ENCODE data around the gene IFT122.
A peak's percentile ranks its signal among the peaks of the same experiment; 100 is the strongest.

IFT122 gene

DNA sequence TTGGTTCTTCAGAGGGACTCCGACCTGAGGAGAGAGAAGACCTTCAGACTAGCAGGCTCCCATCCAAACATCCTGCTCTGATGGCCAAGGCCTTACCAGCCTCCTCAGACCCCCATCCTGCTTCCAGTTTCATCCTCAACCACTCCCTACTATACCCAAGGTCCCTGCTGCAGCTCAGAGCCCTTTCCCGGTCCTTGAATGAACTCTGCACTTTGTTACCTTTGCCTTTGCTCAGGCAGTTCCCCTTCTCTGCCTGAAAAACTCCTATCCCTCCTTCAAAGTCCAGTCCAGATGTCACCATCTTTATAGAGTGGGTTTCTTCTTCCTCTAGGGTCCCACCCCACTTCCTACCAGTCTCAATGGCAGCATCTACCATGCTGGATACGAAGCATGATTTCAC is 24.6 kb upstream of the IFT122 start:
- no peak for DNase-seq

DNA sequence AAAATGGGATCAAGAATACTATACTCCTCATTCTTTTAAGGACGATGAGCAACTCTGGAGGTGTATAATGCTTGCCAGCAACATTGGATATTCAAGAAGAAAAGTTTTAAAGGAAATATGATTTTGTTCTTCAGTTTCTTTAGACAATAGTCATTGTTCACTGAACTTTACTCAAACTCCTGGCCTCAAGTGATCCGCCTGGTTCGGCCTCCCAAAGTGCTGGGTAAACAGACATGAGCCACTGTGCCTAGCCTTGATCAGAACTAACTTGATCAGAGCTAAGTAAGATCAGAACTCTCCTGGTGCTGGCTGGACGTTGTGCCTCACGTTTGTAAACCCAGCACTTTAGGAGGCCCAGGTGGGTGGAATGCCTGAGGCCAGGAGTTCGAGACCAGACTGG is 24.2 kb upstream of the IFT122 start:
- DNase-seq = no peak

DNA sequence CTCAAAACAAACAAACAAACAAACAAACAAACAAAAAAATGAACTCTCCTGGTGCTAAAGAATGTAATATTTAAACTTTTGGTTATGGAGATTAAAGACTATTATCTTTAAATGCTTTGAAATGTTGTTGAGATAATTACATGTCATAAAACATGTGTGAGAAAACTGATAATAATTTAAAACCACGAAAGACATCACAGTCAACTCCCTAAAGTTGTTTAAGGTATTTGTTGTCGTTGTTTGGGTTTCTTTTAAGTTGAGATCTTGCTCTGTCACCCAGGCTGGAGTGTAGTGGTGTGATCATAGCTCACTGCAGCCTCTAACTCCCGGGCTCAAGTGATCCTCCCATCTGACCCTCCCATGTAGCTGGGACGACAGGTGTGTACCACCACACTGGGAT is 23.6 kb upstream of the IFT122 start:
- DNase-seq = no peak

DNA sequence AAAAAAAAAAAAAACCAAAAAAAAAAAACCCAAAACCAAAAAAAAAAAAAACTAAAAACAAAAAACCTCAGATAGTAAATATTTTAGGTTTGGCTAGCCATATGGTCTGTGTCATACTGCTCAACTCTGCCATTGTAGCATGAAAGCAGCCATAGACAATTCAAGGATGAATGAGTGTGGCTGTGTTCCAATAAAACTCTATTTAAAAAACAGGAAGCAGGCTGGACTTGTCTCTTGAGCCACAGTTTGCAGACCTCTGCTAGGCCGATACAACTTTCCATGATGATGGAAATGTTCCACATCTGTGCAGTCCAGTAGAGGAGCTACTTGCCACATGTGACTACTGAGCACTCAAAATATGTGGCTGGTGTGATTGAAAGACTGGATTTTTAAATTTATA is 22.7 kb upstream of the IFT122 start:
- no peak for DNase-seq

DNA sequence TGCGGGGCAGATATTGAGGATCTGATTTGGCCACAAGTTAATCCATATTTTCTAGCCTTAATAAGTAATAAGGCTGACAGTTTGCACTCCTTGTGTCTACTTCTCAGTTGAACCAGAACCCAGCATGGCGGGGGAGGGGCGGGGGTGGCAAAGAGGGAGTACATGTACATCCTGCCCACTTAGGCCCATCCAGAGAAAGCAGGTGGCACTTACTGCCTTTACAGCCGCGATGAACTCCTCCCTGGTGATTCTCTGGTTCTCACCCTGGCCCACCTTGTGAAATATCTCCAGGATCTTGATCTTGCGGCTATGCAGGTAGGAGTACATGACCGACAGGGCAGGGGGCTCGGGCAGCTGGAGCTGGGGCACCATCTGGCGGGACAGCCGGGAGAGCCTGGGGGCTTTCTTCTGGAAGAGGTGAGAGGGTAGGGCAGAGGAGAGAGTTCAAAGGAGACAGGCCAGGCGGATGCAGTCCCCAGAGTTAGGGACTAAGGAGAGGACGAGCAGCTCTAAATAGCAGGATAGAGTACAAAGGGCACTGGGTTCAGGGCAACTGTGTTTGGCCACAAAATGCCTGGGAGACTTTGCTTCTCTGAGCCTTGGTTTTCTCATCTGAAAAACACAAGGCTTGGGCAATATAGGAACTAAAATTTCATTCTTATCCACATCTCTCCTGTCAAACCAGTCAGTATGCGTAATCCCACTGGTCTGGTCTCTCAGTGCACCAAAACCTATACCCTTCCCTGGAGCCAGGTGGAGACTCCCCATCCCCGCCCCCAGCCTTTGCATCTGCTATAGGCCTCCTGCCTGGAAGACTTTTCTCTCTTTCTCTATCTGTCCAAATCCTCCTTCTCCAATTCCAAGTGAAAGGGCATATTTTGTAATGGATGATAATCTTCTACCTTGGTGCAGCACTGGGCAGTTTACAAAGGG is 21.7 kb upstream of the IFT122 start:
- DNase-seq = no peak

DNA sequence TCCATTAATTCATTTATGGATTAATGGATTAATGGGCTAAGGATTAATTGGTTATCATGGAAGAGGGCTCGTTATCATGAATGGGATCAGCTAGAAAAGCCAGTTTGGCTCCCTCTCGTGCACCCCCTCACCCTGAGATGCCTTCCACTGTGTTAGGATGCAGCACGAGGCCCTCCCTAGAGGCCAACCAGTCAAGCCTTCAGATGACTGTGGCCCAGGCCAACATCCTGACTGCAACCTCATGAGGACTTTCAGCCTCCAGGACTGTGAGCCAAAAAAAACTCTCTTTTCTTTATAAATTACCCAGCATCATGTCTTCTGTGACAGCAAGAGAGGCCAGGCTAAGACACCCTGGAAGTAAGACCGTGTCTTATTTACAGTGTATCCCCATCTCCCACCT is 20.5 kb upstream of the IFT122 start:
- DNase-seq = no peak

DNA sequence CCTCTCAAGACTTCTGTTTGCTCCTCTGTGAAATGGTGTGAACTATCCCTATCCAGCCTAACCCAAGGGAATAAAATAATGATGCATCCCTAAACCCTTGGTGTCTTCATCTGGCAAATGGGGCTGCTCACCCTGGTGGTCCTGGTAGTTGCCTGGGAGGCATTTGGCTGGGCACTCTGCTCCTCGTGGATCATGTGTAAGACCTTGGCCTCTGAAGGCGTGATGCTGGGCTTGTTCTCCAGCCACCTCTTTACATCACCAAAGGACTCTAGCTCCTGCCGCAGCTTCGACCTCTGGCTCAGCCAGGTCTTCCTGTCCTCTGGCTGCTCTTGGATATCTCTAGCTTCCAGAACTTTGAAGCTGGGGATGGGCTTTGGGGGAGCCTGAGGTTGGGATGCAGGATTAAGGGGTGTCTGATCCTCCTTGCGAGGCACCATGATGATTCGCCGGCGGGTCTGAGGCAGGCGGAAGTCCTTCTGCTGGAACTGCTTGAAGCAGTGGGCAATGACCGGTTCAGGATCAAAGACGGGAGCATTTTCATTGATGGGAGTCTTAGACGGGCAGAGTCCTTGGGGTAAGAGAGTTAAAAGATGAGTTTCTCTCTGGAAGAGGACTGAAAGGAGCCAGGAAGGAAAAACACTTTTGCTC is 18.7 kb upstream of the IFT122 start:
- no peak for DNase-seq

DNA sequence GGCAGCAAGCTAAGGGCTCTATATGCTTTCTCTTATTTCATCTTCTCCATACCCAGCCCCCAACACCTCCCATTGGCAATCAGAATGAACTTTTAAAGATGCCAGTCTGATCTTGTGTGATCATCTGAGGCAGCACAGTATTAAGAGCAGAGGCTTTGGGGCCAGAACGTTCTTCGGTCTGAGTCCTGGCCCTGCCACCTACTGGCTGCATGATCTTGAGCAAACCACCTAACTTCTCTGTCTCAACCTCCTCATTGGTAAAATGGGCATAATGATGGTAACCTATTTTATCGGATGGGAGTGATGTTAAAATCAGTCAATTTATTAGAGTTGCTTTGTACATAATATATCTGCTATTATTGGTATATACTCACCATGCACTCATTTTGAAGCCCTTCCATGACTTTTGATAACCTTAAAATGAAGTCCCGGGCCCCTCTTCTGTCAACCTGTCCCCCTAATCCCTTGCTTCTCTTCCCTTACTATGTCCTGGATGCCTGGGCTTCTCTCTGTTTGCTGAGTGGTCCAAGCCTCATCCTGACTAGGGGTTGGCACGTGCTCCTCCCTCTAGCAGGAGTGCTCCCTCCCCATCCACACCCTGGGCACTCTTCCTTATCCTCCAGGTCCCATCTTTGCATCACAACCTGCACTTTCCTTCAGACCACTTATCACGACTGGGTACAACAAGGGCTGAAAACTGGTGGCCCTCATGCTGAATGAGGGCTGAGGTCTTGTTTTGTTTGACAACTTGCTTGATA is 17.9 kb upstream of the IFT122 start:
- DNase-seq = no peak

DNA sequence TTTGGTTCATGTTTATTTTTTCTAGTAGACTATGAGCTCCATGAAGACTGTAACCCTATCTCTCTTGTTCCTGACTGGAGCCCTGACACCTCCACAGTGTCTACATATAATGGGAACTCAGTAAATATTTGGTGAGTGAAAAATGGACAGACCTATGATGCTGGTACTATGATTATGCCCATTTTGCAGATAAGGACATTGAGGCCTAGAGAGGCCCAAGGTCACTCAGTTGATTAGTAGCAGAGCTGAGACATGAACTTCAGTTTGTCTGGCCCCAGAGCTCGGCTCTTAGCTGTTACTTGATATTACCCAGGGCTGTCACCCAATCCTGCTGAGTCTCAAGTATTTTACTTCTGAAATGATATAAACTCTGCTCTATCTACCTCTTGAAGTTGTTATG is 17.1 kb upstream of the IFT122 start:
- DNase-seq = no peak

DNA sequence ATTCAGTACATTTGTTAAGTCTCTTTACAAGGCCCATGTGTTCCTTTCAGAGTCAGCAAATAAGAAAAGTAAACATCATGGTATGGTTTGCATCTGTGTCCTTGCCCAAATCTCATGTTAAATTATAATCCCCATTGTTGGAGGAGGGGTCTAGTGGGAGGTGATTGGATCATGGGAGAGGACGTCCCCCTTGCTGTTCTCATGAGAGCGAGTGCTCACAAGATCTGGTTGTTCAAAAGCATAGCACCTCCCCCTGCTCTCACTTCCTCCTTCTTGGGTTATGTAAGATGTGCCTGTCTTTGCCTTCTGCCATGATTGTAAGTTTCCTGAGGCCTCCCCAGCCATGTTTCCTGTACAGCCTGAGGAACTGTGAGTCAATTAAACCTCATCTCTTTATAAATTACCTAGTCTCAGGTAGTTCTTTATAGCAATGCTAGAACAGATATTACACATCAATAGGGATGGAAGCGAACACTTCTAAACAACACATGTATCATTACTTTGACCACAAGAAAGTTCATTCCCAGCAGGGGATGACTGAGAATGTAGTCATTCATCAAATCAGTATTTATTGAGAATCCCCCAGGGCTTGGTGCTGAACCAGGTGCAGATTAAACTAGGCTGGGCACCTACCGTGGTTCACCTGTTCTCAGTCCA is 15.7 kb upstream of the IFT122 start:
- DNase-seq = no peak

DNA sequence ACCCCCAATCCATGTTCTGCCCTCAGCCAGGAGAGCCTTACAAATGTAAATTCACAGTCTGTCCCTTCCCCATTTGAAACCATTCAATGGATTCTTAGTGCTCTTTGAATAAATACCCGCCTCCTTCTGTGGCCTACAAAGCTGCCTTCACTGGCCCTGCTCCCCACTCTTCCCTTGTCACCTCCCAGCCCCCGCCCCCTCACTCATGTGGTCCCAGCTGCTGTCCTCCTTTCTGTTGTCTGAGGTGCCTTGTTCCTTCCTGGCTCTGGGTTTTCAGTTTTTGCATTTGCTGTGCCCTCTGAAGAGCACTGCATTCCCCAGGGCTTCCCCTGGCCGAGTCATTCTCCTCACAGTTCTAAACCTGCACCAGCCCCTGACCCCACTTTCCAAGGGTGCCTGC is 14.8 kb upstream of the IFT122 start:
- no peak for DNase-seq

DNA sequence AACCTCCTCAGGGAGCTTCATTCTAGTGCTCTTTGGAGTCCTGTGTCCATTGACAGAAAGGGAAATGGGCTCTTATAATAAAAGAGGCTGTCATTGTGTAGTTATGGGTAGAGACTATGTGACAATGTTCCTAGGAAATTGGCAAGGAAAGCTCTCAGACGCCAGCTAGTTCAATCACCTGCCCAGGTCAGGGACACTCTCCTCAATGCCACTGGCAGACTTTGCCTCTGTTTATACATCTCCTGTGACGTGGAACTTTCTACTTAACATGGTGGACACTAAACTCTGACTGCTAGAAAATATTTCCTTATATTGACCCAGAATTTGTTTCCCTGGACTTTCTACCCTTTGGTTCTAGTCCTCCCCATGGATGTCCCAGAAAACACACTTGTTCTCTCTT is 14.4 kb upstream of the IFT122 start:
- DNase-seq = no peak

DNA sequence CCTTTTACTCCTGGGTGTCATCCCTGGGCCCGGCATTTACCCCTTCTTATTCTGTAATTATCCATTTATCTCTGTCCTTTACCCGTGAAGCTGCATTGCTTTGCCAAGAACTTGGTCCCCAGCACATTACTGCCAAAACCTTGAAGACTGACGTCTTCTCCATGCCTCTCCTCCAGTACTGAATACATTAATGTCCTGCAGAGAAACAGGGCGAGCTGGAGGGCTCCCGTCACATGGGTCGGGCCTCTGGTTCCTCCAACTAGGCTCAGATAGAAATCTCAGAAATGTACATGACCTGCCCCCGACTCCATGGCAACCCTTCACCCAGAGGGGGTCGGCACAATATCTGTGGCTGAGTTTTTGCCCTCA is 12.0 kb upstream of the IFT122 start:
- DNase-seq = no peak

DNA sequence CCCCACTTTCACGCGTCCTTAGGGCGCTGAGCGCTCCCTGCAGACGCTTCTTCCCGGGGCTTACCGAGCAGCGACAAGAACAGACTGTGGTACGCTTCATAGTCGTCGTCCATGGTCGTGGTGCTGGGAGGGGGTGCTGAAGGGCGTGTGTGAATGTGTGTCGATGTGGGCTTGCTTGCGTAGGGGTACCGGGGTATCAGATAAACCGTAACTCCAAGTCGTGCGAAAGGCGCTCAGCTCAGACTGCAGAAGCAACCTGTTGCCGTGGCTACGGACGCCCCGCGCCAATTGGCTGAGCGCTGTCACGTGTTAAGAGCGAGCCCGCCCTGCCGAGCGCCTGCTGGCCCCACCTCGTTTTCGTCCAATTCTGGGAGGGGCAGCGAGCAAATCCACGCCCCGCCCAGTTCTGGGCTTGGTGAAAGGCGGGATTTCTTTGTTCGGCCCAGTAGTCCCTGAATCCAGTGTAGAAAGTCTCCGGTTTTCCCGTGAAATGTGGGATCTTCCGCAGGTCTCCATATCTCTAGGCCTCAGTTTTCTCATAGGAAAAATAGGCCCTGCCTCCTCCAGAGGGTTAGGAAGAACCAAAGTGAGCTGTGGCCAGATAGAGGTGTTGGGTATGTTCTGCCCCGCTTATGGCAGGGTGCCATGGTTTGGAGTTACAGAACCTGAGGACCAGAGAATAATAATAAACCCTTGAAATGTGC is 11.5 kb upstream of the IFT122 start, which contains the start of gene EFCAB12:
EFCAB12 (minus strand) TSS at position 261 of the 704 bp plus-strand sequence; CDS start at position 113, 148 bp downstream.
- DNase-seq = peak; percentile 86

DNA sequence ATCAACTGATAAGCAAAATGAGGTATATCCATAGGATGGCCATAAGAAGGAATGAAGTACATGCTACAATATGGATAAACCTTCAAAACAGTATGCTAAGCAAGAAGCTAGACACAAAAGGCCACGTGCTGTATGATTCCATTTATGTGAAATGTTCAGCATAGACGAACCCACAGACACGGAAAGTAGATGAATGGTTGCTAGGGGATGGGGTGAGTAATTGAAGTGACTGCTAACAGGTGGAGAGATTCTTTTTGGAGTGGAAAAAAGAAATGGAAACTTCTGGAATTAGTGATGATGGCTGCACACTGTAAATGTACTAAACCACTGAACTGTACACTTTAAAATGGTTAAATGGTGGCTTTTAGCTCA is 11.0 kb upstream of the IFT122 start:
- no peak for DNase-seq

DNA sequence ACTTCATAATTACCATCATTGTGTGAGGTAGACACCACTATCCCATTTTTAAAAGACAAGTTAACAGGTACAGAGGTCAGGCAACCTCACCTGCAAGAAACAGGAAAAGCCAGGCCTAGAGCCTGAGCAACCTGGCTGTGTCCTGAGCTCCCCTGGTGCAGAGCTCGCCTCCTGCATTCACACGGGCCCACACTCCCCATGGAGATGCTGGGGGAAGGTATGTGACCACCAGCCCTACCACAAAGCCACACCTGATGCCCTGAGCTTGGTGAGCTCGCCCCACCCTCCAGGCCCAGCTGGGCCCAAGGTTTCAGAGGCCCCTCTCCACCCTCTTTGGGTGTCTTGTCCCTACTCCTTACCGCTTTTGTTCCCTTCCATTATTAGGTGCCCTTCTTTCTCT is 10.4 kb upstream of the IFT122 start:
- no peak for DNase-seq

DNA sequence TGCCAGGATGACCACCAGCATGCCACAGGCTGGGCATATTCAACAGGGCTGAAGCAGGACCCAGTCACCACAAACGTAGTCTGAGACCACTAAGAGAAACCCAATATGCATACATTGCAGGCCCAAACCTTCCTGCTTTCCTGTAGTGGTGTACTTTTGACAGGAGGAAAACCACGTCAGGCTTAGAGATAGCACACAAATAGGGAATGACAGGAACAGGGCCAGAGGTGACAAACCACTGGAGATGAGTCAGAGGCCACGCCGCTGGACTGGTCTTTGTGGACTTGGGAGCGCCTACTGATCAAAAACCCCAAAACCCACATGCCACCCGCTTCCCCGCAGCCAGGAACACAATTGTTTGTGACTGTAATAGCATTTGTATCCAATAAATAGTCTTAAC is 8.0 kb upstream of the IFT122 start:
- no peak for DNase-seq

DNA sequence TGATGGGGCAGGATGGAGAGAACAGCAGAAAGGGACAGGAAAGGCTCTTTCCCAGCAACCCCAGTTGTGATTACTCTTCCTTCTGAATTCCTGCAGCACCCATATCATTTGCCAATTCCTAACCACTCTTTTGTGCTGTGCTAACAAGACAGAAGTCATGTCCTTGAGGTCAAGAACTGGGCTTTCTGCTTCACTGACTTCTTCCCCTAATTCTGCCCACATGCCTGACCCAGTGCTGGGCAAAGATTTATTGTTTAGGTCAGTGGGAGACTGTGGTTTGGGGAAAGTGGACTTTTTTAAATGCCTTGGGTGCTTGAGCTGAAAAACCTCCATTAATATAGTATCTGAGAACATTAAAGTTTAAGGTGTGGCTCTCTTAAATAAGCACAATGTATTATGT is 7.4 kb upstream of the IFT122 start:
- no peak for DNase-seq

DNA sequence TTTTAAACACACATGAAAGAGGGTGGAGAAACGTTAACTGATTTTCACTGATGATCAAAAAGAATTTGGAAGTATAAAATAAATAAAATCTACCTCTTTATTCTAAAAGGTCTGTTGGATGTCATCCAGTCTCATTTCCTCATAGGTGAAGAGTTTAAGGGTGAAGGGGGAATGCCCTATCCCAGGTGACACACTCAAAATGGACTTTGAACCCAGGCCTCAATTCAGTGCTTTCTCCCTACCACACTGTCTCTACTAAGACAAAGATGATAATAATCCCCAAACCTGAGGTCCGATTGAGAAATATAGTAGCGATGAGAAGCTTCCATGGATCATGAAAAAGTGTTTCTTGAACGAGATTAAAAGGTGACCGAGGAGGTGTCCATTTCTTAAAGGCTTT is 6.5 kb upstream of the IFT122 start:
- no peak for DNase-seq

DNA sequence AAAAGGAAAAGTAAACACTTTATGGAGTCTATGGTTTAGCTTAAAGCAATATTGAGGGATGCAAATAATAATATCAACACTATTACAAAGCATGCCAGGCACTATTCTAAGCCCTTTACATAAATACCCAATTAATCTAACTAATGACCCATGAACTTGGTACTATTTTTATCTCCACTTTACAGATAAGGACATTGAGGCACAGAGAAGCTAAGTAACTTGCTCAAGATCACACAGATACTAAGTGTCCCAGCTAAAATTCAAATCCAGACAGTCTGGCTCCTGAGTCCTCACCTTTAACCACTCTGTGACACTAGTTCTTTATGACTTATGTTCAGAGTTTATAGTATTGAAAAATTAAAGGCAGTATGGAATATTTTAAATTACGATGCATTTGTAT is 5.9 kb upstream of the IFT122 start:
- DNase-seq = no peak

DNA sequence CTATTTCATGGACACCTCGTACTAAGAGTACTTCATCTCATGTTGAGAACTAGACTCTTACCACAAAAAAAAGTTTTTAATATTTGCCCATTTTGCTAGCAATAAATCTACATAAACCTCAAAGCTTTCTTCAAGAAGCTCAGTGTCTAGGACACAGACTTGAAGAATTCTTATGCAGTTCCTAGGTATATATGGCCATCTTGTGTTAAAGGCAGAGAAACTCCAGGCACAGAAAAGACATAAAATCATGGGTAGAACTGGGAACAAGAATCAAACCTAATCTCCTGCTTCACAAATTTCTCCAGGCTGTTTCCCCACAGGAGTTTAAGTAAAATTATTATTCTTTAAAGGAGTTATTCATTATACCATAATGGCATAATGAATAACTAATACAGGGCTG is 4.7 kb upstream of the IFT122 start:
- DNase-seq = no peak

DNA sequence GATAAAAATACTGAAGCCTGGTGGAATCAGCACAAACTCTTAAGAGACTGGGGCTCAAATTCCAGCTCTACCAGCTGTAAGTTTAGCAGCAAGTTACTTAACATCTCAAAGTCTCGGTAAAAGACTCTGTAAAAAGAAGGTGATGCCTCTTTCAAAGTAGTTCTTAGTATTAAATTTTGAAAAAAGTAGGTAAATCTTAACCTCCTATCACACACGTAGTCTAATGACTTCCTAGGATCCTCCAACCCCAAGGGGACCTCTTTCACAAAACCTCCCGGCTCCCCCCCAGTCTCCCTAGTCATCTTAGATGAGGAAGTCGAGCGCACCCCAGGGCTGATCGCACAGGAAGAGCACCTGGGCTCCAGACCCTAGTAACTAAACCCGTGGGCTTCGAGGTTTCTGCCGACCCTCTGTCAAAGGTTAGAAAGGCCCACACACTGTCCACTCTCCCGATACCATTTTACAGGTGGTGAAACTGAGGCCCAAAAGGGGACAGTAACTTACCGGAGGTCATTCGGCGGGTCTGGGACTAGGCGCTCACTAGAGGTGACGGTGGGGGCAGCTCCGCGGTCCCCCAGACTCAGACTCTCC is 703 bp upstream of the IFT122 start:
- peak; percentile 30 for DNase-seq
